VCaP (cell line): ENCODE measurements around the gene CAMTA2.
"Not testable (repeated sequence)": the region's sequence is repeated elsewhere in the genome, so short reads cannot be mapped to it uniquely, and the experiment has no call there.

Experiments
- H3K27ac ChIP-seq: fragments of 450-650 bp; 2 replicates; pipeline ENCODE4 v1.5.1; 2017
- CTCF ChIP-seq: fragments of 450-650 bp; conservative IDR thresholded peaks from 2 replicates; pipeline ENCODE4 v1.5.1; 2017; ENCODE audit warnings: mild to moderate bottlenecking, moderate library complexity

Gene CAMTA2

GRCh38 chr17:4931963-4932362 lies 55.5 kb downstream of the CAMTA2 start, which contains the start of gene GP1BA:
Gene GP1BA, plus strand, starts transcription at chr17:4932277. Its CDS starts 328 bp downstream, at chr17:4932605.
- no peak within 1 kb of the TSS for H3K27ac ChIP-seq
- TF ChIP-seq CTCF = no peak

- no peak for TF ChIP-seq CTCF
- H3K27ac ChIP-seq = no peak overlapping the region
Observed at GRCh38 chr17:4928881-4929280, 58.6 kb downstream of the CAMTA2 start.

GRCh38 chr17:4926577-4927335 lies 60.7 kb downstream of the CAMTA2 start:
- H3K27ac ChIP-seq = not testable (repeated sequence)

DNA sequence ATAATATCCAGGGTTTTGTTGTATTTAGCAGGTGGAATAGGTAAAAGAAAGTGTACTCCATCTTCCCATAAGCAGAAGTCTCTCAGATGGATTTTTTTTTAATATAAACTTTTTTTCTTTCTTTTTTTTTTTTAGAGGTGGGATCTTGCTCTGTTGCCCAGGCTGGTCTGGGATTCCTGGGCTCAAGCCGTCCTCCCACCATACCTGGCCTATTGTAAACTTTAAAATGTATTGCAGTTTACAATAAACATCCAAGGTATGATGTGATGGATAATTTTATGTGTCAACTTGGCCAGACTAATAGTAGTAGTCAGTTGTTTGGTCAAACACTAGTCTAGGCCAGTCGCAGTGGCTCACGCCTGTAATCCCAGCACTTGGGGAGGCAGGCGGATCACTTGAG lies 66.2 kb downstream of the CAMTA2 start:
- no peak for TF ChIP-seq CTCF
- H3K27ac ChIP-seq = no peak overlapping the region

DNA sequence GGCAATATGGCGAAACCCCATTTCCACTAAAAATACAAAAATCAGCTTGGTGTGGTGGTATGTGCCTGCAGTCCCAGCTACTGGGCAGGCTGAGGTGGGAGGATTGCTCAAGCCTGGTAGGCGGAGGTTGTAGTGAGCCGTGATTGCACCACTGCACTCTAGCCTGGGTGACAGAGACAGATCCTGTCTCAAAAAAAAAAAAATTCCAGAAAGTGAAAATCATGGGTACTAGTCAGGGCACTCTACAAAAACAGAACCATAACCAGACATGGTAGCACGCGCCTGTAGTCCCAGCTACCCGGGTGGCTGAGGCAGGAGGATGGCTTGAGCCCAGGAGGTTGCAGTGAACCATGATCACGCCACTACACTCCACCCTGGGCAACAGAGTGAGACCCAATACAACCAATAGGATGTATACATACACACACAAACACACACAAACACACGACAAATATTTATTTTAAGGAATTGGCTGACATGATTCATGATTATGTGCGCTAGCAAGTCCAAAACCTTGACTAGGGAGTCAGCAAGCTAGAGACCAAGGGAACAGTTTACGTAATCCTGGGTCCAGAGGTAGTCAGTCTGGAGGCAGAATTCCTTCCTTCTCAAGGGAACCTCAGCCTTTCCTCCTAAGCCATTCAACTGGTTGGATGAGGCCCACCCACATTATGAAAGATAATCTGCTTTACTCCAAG lies 67.0 kb downstream of the CAMTA2 start:
- no peak overlapping the region for H3K27ac ChIP-seq
- TF ChIP-seq CTCF = no peak

GRCh38 chr17:4919511-4920047 lies 67.9 kb downstream of the CAMTA2 start:
- TF ChIP-seq CTCF = no peak
- H3K27ac ChIP-seq = no peak overlapping the region
